ENCODE results near the gene SPATA31D3.
"Not testable (repeated sequence)": the region's sequence is repeated elsewhere in the genome, so short reads cannot be mapped to it uniquely, and the experiment has no call there.

Gene SPATA31D3

DNA sequence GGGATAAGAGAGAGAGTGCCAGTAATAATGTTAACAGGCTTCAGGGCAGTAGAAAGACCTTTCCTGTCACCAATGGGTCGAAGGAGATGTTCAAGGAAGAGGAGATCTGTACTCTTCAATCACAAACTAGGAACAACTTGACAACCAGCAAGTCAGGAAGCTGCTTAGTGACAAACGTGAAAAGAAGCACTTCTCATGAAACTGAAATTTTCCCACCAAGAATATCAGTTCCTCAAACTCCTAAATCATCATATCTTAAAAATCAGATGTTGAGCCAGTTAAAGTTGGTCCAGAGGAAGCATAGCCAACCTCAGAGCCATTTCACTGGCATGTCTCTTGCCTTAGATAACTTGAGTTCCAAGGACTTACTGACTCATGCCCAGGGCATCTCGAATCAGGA is 5.3 kb downstream of the SPATA31D3 start:
- not testable (repeated sequence) for H3K27me3 ChIP-seq (ENCODE audit: insufficient read depth, low read length); H2AFZ ChIP-seq (ENCODE audit: low read depth, low read length); H3K9me3 ChIP-seq (ENCODE audit: low read length); H3K4me1 ChIP-seq (ENCODE audit: insufficient read depth, low read length); H3K36me3 ChIP-seq (ENCODE audit: insufficient read depth, low read length); H3K4me3 ChIP-seq (ENCODE audit: low read length)

DNA sequence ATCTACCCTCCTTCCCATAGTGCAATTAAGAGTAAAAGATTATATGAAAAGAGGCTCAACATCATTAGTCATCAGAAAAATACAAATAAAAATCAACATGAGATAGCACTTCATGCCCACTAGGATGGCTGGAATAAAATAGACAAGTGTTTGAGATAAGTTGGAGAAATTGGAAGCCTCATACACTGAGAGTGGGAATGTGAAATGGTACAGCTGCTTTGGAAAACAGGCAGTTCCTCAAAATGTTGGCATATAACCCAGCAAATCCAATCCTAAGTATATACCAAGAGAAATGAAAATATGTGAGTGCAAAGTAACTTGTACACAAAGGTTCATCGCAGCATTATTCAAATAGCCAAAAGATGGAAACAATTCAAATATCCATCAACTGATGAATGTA is 9.8 kb downstream of the SPATA31D3 start:
- H3K27me3 ChIP-seq (ENCODE audit: insufficient read depth, low read length) = no peaks in the 10 kb centered on the region

DNA sequence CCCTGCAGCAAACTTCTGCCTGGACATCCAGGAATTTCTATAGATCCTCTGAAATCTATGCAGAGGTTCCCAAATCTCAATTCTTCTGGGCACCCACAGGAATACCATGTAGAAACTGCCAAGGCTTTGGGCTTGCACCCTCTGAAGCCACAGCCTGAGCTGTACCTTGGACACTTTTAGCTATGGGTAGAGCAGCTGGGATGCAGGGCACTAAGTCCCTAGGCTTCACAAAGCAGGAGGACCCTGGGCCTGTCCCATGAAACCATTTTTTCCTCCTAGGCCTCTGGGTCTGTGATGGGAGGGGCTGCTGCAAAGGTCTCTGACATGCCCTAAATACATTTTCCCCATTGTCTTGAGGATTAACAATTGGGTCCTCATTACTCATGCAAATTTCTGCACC is 12.3 kb downstream of the SPATA31D3 start:
- no peaks in the 10 kb centered on the region for H3K27me3 ChIP-seq (ENCODE audit: insufficient read depth, low read length)
- no peak overlapping the region for H3K4me3 ChIP-seq (ENCODE audit: low read length)
- no peaks in the 10 kb centered on the region for H3K36me3 ChIP-seq (ENCODE audit: insufficient read depth, low read length)

More for the DNA sequence above, 9.8 kb downstream of the SPATA31D3 start:
- Histone ChIP-seq H3K9me3 (ENCODE audit: low read length) (peaks cover 3% of the 10 kb centered on the region), H3K36me3 (ENCODE audit: insufficient read depth, low read length) (no peaks in the 10 kb centered on the region), H2AFZ (ENCODE audit: low read depth, low read length) (no peak overlapping the region), H3K4me3 (ENCODE audit: low read length) (no peak overlapping the region), H3K4me1 (ENCODE audit: insufficient read depth, low read length) (no peaks in the 10 kb centered on the region)

DNA sequence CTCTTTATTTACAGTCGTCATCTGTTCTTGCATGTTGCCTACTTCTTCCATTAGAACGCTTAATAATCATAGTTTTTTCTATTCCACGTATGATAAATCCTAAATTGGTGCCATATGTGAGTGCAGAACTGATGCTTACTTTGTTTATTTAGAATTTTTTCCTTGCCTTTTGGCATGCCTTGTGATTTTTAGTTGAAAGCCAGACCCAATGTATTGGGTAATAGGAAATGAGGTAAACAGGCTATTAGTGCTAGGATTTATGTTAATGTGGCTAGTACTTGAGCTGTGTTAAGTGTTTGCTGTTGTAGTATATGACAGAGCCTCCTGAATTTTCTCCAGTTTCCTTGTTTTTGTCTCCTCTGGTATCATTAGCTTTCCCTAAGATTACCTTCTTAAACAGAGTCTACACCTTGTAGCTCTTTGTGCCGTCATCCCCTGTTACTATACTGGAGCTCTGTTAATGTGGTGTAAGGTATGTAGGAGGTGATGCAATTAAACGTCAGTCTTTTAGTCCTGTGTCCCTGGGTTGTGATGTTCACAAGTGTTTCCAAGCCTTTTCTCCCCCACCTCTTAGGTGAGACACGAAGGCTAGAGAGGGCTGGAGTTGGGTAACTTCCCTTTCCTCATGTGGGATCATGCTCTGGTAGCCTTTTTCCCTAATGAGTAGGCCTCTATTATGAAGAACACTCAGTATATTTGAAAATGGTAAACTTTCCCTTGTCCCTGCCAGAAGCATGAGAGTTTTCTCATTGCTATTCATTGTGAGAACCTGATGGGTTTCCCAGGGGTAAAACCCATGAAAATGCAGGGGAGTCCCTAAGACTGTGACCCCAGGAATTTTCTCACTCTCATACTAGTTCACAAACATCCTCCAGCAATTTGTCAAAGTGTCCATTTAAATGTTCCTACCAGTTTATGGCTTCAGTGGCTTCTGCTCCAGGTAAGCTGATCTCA is 21.2 kb downstream of the SPATA31D3 start:
- no peaks in the 10 kb centered on the region for H3K27me3 ChIP-seq (ENCODE audit: insufficient read depth, low read length)
- H3K9me3 ChIP-seq (ENCODE audit: low read length) = no peaks in the 10 kb centered on the region
- H2AFZ ChIP-seq (ENCODE audit: low read depth, low read length) = no peak overlapping the region
- H3K36me3 ChIP-seq (ENCODE audit: insufficient read depth, low read length) = no peaks in the 10 kb centered on the region
- no peaks in the 10 kb centered on the region for H3K4me1 ChIP-seq (ENCODE audit: insufficient read depth, low read length)
- no peak overlapping the region for H3K4me3 ChIP-seq (ENCODE audit: low read length)

More for the DNA sequence above, 12.3 kb downstream of the SPATA31D3 start:
- Histone ChIP-seq H2AFZ (ENCODE audit: low read depth, low read length) (no peak overlapping the region), H3K9me3 (ENCODE audit: low read length) (peaks cover 3% of the 10 kb centered on the region), H3K4me1 (ENCODE audit: insufficient read depth, low read length) (no peaks in the 10 kb centered on the region)

DNA sequence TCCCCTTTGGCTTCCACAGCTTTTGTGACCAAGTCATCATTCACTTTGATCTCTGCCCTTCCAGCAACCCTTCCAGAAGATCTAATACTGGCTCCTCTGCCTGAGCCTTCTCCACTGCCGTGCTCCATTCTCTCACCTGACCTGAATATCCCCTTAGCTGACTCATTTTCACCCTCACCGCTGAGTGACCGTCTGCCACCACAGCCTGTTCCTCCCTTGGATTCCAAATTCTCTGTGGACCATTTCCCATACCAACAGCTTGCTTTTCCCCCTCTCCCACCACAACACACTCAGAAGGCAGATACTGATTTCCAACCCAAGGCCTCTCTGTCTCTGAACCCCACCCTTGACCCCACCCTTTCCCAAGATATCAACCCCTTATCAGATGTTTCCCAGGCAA is 24.7 kb downstream of the SPATA31D3 start:
- Histone ChIP-seq H3K4me3 (ENCODE audit: low read length) (no peak overlapping the region), H2AFZ (ENCODE audit: low read depth, low read length) (no peak overlapping the region), H3K36me3 (ENCODE audit: insufficient read depth, low read length) (no peaks in the 10 kb centered on the region), H3K27me3 (ENCODE audit: insufficient read depth, low read length) (no peaks in the 10 kb centered on the region), H3K4me1 (ENCODE audit: insufficient read depth, low read length) (no peaks in the 10 kb centered on the region), H3K9me3 (ENCODE audit: low read length) (no peaks in the 10 kb centered on the region)

DNA sequence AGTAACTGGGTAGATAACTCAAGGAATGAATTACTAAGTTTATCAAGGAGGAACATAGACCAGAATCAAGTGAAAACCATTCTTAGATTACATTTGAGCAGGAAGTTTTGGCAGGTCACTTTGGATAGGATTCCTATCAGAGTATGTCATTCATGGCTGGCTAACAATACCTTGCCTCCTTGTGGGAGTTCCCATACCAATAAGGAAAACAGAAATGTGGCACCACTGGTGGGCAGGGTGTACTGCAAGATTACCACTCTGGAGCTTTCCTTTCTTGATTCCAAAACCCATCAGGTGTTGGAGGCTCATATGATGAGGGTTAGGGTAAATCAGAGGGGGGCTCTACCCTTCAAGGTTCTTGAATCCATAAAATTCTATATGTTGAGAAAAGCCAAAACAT is 26.7 kb downstream of the SPATA31D3 start:
- H3K4me3 ChIP-seq (ENCODE audit: low read length) = no peak overlapping the region
- no peaks in the 10 kb centered on the region for H3K36me3 ChIP-seq (ENCODE audit: insufficient read depth, low read length)
- H3K27me3 ChIP-seq (ENCODE audit: insufficient read depth, low read length) = no peaks in the 10 kb centered on the region
- H3K9me3 ChIP-seq (ENCODE audit: low read length) = no peaks in the 10 kb centered on the region
- H2AFZ ChIP-seq (ENCODE audit: low read depth, low read length) = no peak overlapping the region
- H3K4me1 ChIP-seq (ENCODE audit: insufficient read depth, low read length) = no peaks in the 10 kb centered on the region

DNA sequence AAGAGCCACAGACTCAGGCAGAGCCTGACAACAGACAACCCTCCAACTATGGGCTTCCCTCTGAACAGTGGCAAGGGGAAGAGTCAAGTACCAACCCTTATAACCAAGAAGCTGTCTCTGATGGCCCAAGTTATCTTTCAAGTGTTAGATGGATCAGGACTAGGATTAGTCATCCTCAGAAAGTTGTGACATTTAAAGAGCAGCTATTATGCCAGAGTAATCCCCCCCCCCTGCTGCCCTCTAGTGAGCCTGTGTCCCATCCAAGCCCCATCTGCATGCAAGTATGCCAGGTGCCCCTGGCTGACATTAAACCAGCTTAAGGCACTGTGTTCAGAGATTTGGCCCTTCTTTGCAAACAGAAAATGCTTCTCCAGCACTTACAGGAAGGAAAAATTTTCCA is 28.4 kb downstream of the SPATA31D3 start:
- Histone ChIP-seq H2AFZ (ENCODE audit: low read depth, low read length) (no peak overlapping the region), H3K36me3 (ENCODE audit: insufficient read depth, low read length) (no peaks in the 10 kb centered on the region)

DNA sequence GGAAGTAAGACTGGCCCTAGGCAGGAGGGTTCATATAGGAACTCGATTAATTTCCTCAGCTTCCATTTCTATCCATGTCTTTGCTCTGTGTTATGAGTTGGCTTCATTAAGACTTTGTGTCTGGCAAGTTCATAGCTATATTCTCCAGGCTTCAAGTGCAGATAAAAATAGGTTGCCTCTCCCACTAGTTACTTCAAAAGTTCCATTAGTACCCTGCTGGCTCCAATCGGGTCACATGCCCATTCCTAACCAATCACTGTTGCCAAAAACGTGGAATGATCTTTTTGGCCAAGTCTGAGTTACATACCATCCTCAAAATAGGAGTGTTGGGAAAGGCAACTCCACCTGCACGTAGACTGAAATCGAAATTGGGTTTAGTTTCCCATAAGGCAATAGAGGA is 31.5 kb downstream of the SPATA31D3 start:
- Histone ChIP-seq H3K36me3 (ENCODE audit: insufficient read depth, low read length) (no peaks in the 10 kb centered on the region), H3K4me3 (ENCODE audit: low read length) (no peak overlapping the region), H3K27me3 (ENCODE audit: insufficient read depth, low read length) (no peaks in the 10 kb centered on the region), H3K9me3 (ENCODE audit: low read length) (no peaks in the 10 kb centered on the region), H2AFZ (ENCODE audit: low read depth, low read length) (no peak overlapping the region), H3K4me1 (ENCODE audit: insufficient read depth, low read length) (no peaks in the 10 kb centered on the region)

More for the DNA sequence above, 28.4 kb downstream of the SPATA31D3 start:
- H3K4me3 ChIP-seq (ENCODE audit: low read length) = no peak overlapping the region
- no peaks in the 10 kb centered on the region for H3K9me3 ChIP-seq (ENCODE audit: low read length)
- H3K27me3 ChIP-seq (ENCODE audit: insufficient read depth, low read length) = no peaks in the 10 kb centered on the region
- H3K4me1 ChIP-seq (ENCODE audit: insufficient read depth, low read length) = no peaks in the 10 kb centered on the region

DNA sequence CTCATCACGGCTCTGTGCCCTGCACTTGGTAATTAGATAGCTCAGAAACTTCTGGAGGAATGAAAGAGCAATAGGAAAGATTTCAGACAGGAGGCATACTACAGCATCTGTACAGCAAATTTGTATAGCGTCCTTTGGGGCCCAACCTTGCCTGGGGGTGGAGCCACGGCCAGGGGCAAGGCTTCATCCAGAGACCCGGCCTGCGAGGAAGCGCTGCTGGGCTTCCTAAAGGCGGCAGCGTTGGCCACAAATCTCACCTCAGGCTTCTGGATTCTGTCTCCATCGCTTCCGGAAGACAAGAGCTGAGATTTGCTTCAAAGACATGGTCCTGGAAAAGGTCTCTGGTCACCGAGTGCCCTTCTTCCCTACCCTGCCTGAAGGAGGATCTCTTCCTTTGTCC is 33.1 kb downstream of the SPATA31D3 start:
- no peaks in the 10 kb centered on the region for H3K9me3 ChIP-seq (ENCODE audit: low read length)
- H2AFZ ChIP-seq (ENCODE audit: low read depth, low read length) = no peak overlapping the region
- no peaks in the 10 kb centered on the region for H3K4me1 ChIP-seq (ENCODE audit: insufficient read depth, low read length)
- H3K27me3 ChIP-seq (ENCODE audit: insufficient read depth, low read length) = no peaks in the 10 kb centered on the region
- H3K4me3 ChIP-seq (ENCODE audit: low read length) = no peak overlapping the region
- H3K36me3 ChIP-seq (ENCODE audit: insufficient read depth, low read length) = no peaks in the 10 kb centered on the region

DNA sequence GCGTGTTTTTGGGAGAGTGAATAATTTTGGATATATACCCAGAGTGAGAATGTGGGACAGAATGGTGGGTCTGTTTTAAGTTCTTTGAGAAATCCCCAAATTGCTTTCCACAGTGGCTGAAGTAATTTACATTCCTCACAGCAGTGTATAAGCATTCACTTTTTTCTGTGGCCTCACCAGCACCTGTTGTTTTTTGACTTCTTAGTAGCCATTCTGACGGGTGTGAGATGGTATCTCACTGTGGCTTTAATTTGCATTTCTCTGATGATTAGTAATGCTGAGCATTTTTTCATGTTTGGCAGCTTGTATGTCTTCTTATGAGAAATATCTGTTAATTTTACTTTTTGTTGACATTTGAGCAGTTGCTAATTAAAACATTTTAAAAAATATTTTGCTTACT is 35.9 kb downstream of the SPATA31D3 start:
- Histone ChIP-seq H3K9me3 (ENCODE audit: low read length) (no peaks in the 10 kb centered on the region), H3K4me1 (ENCODE audit: insufficient read depth, low read length) (peaks cover 2% of the 10 kb centered on the region), H3K4me3 (ENCODE audit: low read length) (no peak overlapping the region), H3K36me3 (ENCODE audit: insufficient read depth, low read length) (no peaks in the 10 kb centered on the region), H3K27me3 (ENCODE audit: insufficient read depth, low read length) (no peaks in the 10 kb centered on the region), H2AFZ (ENCODE audit: low read depth, low read length) (no peak overlapping the region)

DNA sequence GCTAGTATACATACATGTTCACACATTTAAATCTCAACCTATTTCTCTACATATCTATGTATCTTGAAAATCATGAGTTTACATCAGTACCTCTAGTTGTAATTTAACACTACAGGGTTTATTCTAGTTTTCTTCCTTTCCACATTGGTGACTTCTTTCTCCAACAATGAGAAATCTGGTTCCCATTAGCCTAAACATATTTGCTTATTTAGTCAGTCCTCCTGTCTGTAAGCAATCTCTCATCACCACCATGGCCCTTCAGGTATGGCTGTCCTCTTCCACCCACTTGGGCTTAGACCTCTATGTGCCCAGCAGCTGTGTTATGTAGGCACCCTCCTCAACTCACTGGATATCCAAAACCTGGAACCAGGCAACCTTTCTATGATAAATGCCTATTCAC is 37.3 kb downstream of the SPATA31D3 start:
- H2AFZ ChIP-seq (ENCODE audit: low read depth, low read length) = no peak overlapping the region
- no peaks in the 10 kb centered on the region for H3K27me3 ChIP-seq (ENCODE audit: insufficient read depth, low read length)
- no peaks in the 10 kb centered on the region for H3K36me3 ChIP-seq (ENCODE audit: insufficient read depth, low read length)
- H3K9me3 ChIP-seq (ENCODE audit: low read length) = no peaks in the 10 kb centered on the region
- no peak overlapping the region for H3K4me3 ChIP-seq (ENCODE audit: low read length)
- peaks cover 2% of the 10 kb centered on the region for H3K4me1 ChIP-seq (ENCODE audit: insufficient read depth, low read length)

DNA sequence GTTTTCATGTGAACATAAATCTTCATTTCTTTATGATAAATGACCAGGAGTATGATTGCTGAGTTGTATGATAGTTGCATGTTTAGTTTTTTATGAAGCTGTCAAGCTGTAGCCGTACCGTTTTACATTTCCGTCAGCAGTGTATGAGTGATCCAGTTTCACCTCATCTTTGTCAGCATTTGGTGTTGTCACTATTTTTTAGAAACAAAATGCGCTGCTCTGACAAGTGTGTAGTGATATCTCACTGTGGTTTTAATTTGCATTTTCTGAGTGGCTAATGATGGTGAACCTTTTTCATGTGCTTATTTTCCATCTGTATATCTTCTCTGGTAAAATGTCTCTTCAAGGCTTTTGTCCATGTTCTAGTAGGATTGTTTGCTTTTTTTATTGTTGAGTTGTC is 38.6 kb downstream of the SPATA31D3 start:
- no peaks in the 10 kb centered on the region for H3K9me3 ChIP-seq (ENCODE audit: low read length)
- H3K4me1 ChIP-seq (ENCODE audit: insufficient read depth, low read length) = peaks cover 2% of the 10 kb centered on the region
- no peaks in the 10 kb centered on the region for H3K27me3 ChIP-seq (ENCODE audit: insufficient read depth, low read length)
- H2AFZ ChIP-seq (ENCODE audit: low read depth, low read length) = no peak overlapping the region
- H3K36me3 ChIP-seq (ENCODE audit: insufficient read depth, low read length) = no peaks in the 10 kb centered on the region
- no peak overlapping the region for H3K4me3 ChIP-seq (ENCODE audit: low read length)

DNA sequence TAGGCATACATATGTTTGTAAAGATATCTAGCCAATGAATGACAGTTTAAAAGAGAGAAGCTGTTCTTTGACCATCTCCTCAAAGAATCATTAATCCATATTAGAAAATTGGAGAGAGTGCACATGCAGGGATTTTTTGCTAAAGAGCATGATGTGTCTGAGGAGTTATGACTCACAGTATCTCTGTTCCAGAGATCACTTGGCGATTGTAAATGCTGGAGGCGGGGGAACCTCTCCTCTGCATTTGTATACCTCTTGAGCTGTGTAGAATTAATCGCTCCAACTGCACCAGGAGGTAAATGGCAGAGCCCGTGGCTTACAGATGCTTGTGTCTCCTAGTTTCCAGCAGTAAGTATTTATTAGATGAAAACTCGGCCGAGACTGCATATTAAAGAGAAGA is 41.6 kb downstream of the SPATA31D3 start:
- peaks cover 2% of the 10 kb centered on the region for H3K4me1 ChIP-seq (ENCODE audit: insufficient read depth, low read length)
- no peak overlapping the region for H3K4me3 ChIP-seq (ENCODE audit: low read length)
- H3K9me3 ChIP-seq (ENCODE audit: low read length) = no peaks in the 10 kb centered on the region
- H2AFZ ChIP-seq (ENCODE audit: low read depth, low read length) = no peak overlapping the region
- H3K36me3 ChIP-seq (ENCODE audit: insufficient read depth, low read length) = no peaks in the 10 kb centered on the region
- no peaks in the 10 kb centered on the region for H3K27me3 ChIP-seq (ENCODE audit: insufficient read depth, low read length)

DNA sequence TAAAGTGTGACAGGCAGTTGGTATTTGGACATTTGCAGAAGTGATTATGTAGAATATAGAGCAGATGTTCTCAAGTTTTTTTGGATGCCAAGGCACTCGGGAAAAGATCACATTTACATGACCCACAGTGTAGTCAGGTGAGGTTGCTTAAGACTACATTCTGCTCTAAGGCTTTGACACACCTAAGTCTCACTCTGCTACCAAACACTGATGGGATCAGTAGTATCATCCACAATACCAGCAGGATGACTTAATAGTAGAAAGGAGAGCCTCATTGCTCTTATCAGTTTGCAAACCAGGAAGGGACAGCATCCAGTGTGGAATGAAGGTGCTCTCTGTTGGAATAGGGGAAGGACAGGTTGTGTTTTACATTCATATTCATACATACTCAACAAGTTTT is 42.8 kb downstream of the SPATA31D3 start:
- H2AFZ ChIP-seq (ENCODE audit: low read depth, low read length) = no peak overlapping the region

More for the DNA sequence above, 42.8 kb downstream of the SPATA31D3 start:
- H3K27me3 ChIP-seq (ENCODE audit: insufficient read depth, low read length) = no peaks in the 10 kb centered on the region
- H3K9me3 ChIP-seq (ENCODE audit: low read length) = no peaks in the 10 kb centered on the region
- no peaks in the 10 kb centered on the region for H3K36me3 ChIP-seq (ENCODE audit: insufficient read depth, low read length)
- peaks cover 2% of the 10 kb centered on the region for H3K4me1 ChIP-seq (ENCODE audit: insufficient read depth, low read length)
- no peak overlapping the region for H3K4me3 ChIP-seq (ENCODE audit: low read length)
